NCI-H345 treated with DMSO at 0.1 percent for 48 hours (cell line): ENCODE measurements around the gene ADGRV1.
A peak's percentile ranks its signal among the peaks of the same experiment; 100 is the strongest.

Experiments used
- DNase-seq: peaks from one replicate; lab custom pipeline; 2025; ENCODE audit not compliant: unreplicated experiment; lab: John Stamatoyannopoulos, UW

Gene ADGRV1

GRCh38 chr5:91092859-91093783 lies 534.5 kb downstream of the ADGRV1 start:
- DNase-seq: no peak

GRCh38 chr5:91095313-91095712 lies 536.7 kb downstream of the ADGRV1 start:
- DNase-seq: no peak

- no peak for DNase-seq
Measured at GRCh38 chr5:91095786-91096385, 537.3 kb downstream of the ADGRV1 start.

- DNase-seq: no peak
Measured at GRCh38 chr5:91098541-91098940, 539.9 kb downstream of the ADGRV1 start.

- peak; percentile 16 for DNase-seq
Measured at GRCh38 chr5:91101600-91102379, 543.2 kb downstream of the ADGRV1 start.

- DNase-seq: no peak
Measured at GRCh38 chr5:91103353-91104061, 544.9 kb downstream of the ADGRV1 start.

- no peak for DNase-seq
Measured at GRCh38 chr5:91104062-91104448, 545.5 kb downstream of the ADGRV1 start.

GRCh38 chr5:91106842-91107511 lies 548.4 kb downstream of the ADGRV1 start:
- no peak for DNase-seq

GRCh38 chr5:91109634-91110033 lies 551.0 kb downstream of the ADGRV1 start:
- DNase-seq: no peak

GRCh38 chr5:91110686-91111085 lies 552.1 kb downstream of the ADGRV1 start:
- DNase-seq: no peak

- DNase-seq: no peak
Measured at GRCh38 chr5:91111473-91112238, 553.1 kb downstream of the ADGRV1 start.

- DNase-seq: no peak
Measured at GRCh38 chr5:91114658-91115057, 556.1 kb downstream of the ADGRV1 start.

GRCh38 chr5:91118354-91118753 lies 559.8 kb downstream of the ADGRV1 start:
- no peak for DNase-seq

GRCh38 chr5:91118796-91119195 lies 560.2 kb downstream of the ADGRV1 start:
- no peak for DNase-seq

- DNase-seq: no peak
Measured at GRCh38 chr5:91119217-91119616, 560.6 kb downstream of the ADGRV1 start.

GRCh38 chr5:91119981-91120850 lies 561.6 kb downstream of the ADGRV1 start:
- no peak for DNase-seq

GRCh38 chr5:91121347-91121993 lies 562.9 kb downstream of the ADGRV1 start:
- DNase-seq: no peak

GRCh38 chr5:91122651-91123050 lies 564.1 kb downstream of the ADGRV1 start:
- DNase-seq: no peak
